H54 (cell line): Measurements from ENCODE around the gene CACNA1C.

Source experiments
- DNase-seq: peaks from one replicate; pipeline ENCODE4 v3.0.0; 2011; ENCODE audit warnings: low spot score, mixed read lengths; ENCODE audit not compliant: insufficient read length
- FAIRE-seq: peaks from 3 replicates; lab custom pipeline; 2011; peaks lifted over from hg19 to GRCh38; lab: Jason Lieb, UNC
- POLR2A ChIP-seq: IDR thresholded peaks from 2 replicates; pipeline ENCODE4 v1.6.1; 2011; ENCODE audit warnings: low read depth, mild to moderate bottlenecking, low read length

Gene CACNA1C

GRCh38 chr12:2052826-2053678, at the start of gene CACNA1C:
Gene CACNA1C, plus strand, starts transcription at chr12:2052987. Its CDS starts 576 bp downstream, at chr12:2053563.
- TF ChIP-seq POLR2A = no peak
- DNase-seq (peak; percentile 72), FAIRE-seq (no peak)

GRCh38 chr12:2003676-2004112, 49.1 kb upstream of the CACNA1C start:
- FAIRE-seq = peak; percentile 80

DNA sequence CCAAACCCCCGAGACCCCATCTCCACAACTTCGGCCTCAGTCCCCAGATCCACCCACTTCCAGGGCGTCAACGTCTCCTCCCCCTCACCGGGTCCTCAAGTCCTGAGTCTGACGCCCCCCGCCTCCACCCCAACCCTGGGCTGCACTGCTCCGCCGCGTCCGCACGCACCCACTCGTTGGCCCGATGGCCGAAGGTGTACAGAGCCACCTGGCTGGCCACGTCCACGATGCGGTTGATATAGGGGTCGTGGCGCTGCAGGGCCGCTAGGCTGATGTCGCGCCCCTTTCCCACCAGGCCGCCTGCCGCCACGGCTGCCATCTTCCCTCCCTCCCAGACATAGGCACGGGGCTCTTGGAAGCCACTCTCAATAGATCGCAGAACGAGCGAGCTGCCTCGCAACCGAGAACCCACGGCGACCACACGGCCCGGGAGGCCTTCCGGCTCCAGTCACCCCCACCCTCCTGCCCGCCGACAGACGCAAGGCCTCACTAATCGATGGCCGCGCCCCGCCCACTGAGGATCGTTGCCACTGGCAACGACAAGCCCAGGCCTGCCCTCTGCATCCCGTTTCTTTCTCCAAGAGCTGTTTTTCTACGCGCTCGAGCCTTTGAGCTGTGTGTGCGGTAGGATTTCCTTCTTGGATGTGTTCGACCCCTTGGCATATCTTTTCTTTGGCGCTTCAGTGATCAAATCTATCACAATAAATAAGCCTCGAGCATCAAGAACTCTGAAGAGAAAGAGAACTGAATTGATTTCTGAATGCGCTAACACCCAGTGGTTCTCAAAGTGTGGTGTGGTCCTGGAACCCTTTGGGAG, 48.5 kb upstream of the CACNA1C start, which contains the start of gene DCP1B:
TSS of gene DCP1B (minus strand) at position 345 of the 817 bp plus-strand sequence. CDS start at position 319, 26 bp downstream.
- DNase-seq (peak; percentile 89), FAIRE-seq (peak; percentile 98)
- TF ChIP-seq POLR2A = peak; percentile 68

More at GRCh38 chr12:2003676-2004112, 49.1 kb upstream of the CACNA1C start:
- TF ChIP-seq POLR2A = no peak
- no peak for DNase-seq

DNA sequence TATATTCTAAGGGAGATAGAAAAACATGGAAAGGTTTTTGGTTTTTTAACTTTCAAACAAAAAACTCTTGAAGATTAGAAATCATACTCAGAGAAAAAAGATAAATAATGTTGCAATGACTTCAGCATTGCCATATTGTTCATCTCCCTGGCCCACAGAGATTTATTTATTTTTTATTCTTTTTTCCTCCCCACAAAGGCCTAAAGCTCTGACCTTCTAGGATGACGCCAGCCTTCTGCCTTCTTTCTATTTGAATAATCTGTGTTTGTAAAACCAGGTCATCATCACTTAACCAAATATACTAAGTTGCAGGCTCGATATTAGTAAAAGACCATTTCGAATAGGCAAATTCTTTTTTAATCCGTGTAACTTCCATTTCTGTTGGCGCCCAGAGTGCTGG, 44.1 kb upstream of the CACNA1C start:
- DNase-seq = no peak
- no peak for TF ChIP-seq POLR2A
- no peak for FAIRE-seq

DNA sequence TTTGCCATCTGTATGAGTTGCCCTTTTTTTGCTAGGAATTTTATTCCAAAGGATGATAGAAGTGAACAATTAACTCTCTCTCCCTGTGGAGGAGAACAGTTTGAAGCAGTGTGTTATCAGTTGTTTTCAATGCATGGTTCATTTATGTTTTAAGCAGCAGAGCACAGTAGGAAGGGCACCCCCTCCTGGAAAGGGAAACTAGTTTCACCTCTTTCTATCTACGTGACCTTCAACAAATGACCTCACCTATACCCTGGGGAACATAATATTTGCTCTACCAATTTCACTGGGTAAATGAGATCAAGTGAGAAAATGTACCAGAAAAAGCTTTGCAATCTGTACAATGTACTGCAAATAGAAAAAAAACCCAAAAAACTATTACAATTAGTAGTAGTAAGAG, 43.2 kb upstream of the CACNA1C start:
- no peak for TF ChIP-seq POLR2A
- DNase-seq = no peak
- FAIRE-seq = peak; percentile 36

- FAIRE-seq = no peak
- no peak for DNase-seq
- TF ChIP-seq POLR2A = no peak
Measured at GRCh38 chr12:2011643-2012607, 40.9 kb upstream of the CACNA1C start.

DNA sequence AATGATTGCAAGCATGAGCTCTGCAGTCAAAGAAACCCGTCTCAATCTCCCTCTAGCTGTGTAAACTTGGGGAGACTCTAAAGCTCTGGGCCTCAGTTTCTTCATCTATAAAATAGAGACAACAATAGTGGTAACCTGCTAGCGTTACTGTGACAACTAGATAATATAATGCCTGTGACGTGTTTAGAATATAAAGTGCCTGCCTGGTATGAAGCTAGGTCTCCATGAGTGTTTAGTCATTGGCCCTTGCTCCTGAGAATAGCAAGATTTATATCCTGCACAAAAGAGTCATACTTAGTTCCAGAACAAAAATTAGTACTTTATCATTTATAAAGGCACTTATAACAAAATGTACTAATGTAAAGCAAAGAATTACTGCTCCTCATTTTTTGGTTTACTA, 39.7 kb upstream of the CACNA1C start:
- no peak for TF ChIP-seq POLR2A
- FAIRE-seq (no peak), DNase-seq (no peak)

GRCh38 chr12:2013527-2014223, 39.1 kb upstream of the CACNA1C start:
- FAIRE-seq (no peak), DNase-seq (no peak)
- TF ChIP-seq POLR2A = no peak

DNA sequence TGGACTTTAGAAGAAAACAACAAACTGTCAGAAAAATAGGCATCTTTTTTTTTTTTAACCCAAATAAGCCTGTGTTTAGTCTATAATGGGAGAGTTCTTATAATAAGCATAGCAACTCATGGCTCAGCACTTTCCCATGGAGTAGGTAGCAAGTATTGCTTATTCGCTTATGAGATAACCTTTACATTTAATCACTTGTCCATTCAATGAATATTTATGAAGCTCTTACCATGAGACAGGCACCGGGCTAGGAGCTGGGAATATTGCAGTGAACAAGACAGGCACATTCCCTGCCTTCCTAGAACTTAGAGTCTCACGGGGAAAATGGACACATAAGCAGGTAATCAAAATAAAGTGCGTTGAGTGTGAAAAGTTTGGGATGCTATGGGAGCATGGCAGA, 38.6 kb upstream of the CACNA1C start:
- FAIRE-seq (no peak), DNase-seq (no peak)
- no peak for TF ChIP-seq POLR2A

- FAIRE-seq (no peak), DNase-seq (no peak)
- no peak for TF ChIP-seq POLR2A
Measured at GRCh38 chr12:2016862-2017545, 35.8 kb upstream of the CACNA1C start.

DNA sequence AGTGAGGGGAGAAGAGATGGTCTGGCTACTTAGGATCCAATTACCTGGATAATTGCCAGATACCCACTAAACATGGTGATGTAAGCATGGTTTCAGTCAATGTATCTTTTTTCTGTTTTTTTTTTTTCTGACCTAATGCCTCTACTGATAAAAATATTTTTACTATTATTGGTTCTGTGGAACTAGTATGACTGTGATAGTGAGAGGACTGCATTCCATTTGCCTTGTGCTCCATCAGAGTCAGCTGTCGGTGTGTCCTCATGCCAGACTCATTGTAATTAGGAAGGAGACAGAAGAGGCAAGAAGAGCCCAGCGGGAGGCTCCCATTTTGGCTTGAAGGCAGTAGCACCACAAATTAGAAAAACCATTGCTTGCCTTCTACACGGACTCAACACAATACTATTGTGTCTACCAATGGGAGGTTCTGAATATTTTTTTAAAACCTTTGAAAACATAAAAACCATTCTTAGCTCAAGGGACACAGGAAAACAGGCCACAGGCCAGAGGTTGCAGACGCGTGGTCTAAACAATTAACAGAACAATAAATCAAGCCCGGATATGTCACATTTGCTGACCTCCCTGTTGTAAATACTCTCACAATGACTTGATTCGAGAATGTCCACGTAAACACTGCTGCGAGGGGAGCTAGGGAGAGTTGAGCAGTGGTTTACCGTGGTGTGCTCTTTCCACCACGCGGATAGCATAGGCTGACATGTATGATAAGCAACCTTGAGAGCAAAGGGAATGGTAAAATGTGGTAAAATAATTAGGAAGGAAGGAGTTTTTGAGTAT, 35.0 kb upstream of the CACNA1C start:
- DNase-seq = no peak
- TF ChIP-seq POLR2A = no peak

More for the DNA sequence above, 35.0 kb upstream of the CACNA1C start:
- no peak for FAIRE-seq
